ENCODE results near the gene CEMP1. TPM values are rescaled to one million over a fixed set of nuclear protein-coding genes. Genes with fewer than 3 reads are reported as not detected.

The CEMP1 gene
- total RNA-seq, 2 donors from 2014 or later = 0.53 to 0.54 TPM

- no peaks in the 10 kb centered on the region for H3K27me3 ChIP-seq
- TF ChIP-seq CTCF (IDR thresholded peaks at IDR 0.05) = no peak
- no peaks in the 10 kb centered on the region for H3K36me3 ChIP-seq
- no peak overlapping the region for H3K27ac ChIP-seq
- H3K4me3 ChIP-seq = no peak overlapping the region
- intact Hi-C loops (cut with DNase I) = no loop called here
- no peak for DNase-seq
- H3K9ac ChIP-seq (ENCODE audit: low read depth in 2 of 2, low read length in 2 of 2) = no peak overlapping the region
- H3K4me1 ChIP-seq = peaks cover 4% of the 10 kb centered on the region
- H3K9me3 ChIP-seq = no peaks in the 10 kb centered on the region
These were observed 47.0 kb downstream of the CEMP1 start for GRCh38 chr16:2483939-2484897.

- Histone ChIP-seq H3K27me3 (no peaks in the 10 kb centered on the region), H3K9ac (ENCODE audit: low read depth in 2 of 2, low read length in 2 of 2) (peak overlapping the region; percentile 26 to 56), H3K27ac (peak overlapping the region; percentile 27), H3K9me3 (no peaks in the 10 kb centered on the region), H3K4me1 (peaks cover 4% of the 10 kb centered on the region), H3K36me3 (no peaks in the 10 kb centered on the region), H3K4me3 (no peak overlapping the region)
- intact Hi-C loops (cut with DNase I) = no loop called here
- no peak for DNase-seq
- no peak for TF ChIP-seq CTCF (IDR thresholded peaks at IDR 0.05)
These were observed 48.3 kb downstream of the CEMP1 start for GRCh38 chr16:2482708-2483534.

GRCh38 chr16:2482249-2482648, 49.0 kb downstream of the CEMP1 start:
- Histone ChIP-seq H3K4me1 (peaks cover 4% of the 10 kb centered on the region), H3K9me3 (no peaks in the 10 kb centered on the region), H3K27me3 (no peaks in the 10 kb centered on the region), H3K27ac (peak overlapping the region; percentile 27), H3K9ac (ENCODE audit: low read depth in 2 of 2, low read length in 2 of 2) (no peak overlapping the region), H3K4me3 (no peak overlapping the region), H3K36me3 (no peaks in the 10 kb centered on the region)
- TF ChIP-seq CTCF (IDR thresholded peaks at IDR 0.05) = no peak
- intact Hi-C loops (cut with DNase I) = no loop called here
- DNase-seq = no peak

- no peak overlapping the region for H3K4me3 ChIP-seq
- peak overlapping the region in 1 of 2 donors; percentile 15 for H3K9ac ChIP-seq (ENCODE audit: low read depth in 2 of 2, low read length in 2 of 2)
- no peaks in the 10 kb centered on the region for H3K27me3 ChIP-seq
- TF ChIP-seq CTCF (IDR thresholded peaks at IDR 0.05) = no peak
- intact Hi-C loops (cut with DNase I) = no loop called here
- no peak for DNase-seq
- peaks cover 4% of the 10 kb centered on the region for H3K4me1 ChIP-seq
- no peaks in the 10 kb centered on the region for H3K36me3 ChIP-seq
- H3K9me3 ChIP-seq = no peaks in the 10 kb centered on the region
- no peak overlapping the region for H3K27ac ChIP-seq
These were observed 49.5 kb downstream of the CEMP1 start for GRCh38 chr16:2481676-2482075.

GRCh38 chr16:2480948-2481347, 50.3 kb downstream of the CEMP1 start:
- no peaks in the 10 kb centered on the region for H3K36me3 ChIP-seq
- no peak overlapping the region for H3K4me3 ChIP-seq
- no peak overlapping the region for H3K27ac ChIP-seq
- DNase-seq = peak; percentile 84
- H3K9ac ChIP-seq (ENCODE audit: low read depth in 2 of 2, low read length in 2 of 2) = peak overlapping the region in 1 of 2 donors; percentile 1
- H3K9me3 ChIP-seq = no peaks in the 10 kb centered on the region
- TF ChIP-seq CTCF (IDR thresholded peaks at IDR 0.05) = no peak
- H3K27me3 ChIP-seq = no peaks in the 10 kb centered on the region
- H3K4me1 ChIP-seq = peaks cover 7% of the 10 kb centered on the region
- intact Hi-C loops (cut with DNase I) = no loop called here
